Stimulated activated CD8-positive, alpha-beta memory T cell treated with anti-CD3 and anti-CD28 coated beads, Interleukin-12 subunit alpha, Interleukin-12 subunit beta, amount 100 ng/mL, for 24 hours (primary cell): ENCODE measurements around the gene OR4A5.
"Not testable (repeated sequence)": the region's sequence is repeated elsewhere in the genome, so short reads cannot be mapped to it uniquely, and the experiment has no call there.

Experiments used
- DNase-seq: peaks from one replicate; pipeline ENCODE4 v3.0.0-alpha.2; 2020; ENCODE audit errors: extremely low read depth

OR4A5 gene

GRCh38 chr11:54706532-54706931 is at the start of gene OR4A5:
Gene OR4A5, plus strand, starts transcription at chr11:54706832. Its CDS starts 53 bp downstream, at chr11:54706885.
- not testable (repeated sequence) for DNase-seq

GRCh38 chr11:54720094-54720493 is 13.5 kb downstream of the OR4A5 start:
- DNase-seq = not testable (repeated sequence)
